K562 (cell line): ENCODE measurements around the gene NME2. TPM values are rescaled to one million over a fixed set of nuclear protein-coding genes. Genes with fewer than 3 reads are reported as not detected.
A peak's percentile ranks its signal among the peaks of the same experiment; 100 is the strongest.

Experiments used
- ATAC-seq: fragments of 200-7000 bp; cut with Tn5 transposase; 3 replicates; pipeline ENCODE4 v1.9.1; 2020; ENCODE audit warnings: moderate library complexity
- BruUV-seq: library from RNA; stranded (reverse); fragments of 400-500 nt; replicated peaks from 2 replicates; lab custom pipeline; 2021; lab: Mats Ljungman, UMichigan
- CTCF ChIA-PET: fragments of 300-600 bp; formaldehyde crosslinking; extraction: SDS; loops from one replicate; lab custom pipeline; 2021; ENCODE audit warnings: low intra/inter-chr PET ratio; lab: Yijun Ruan, JAX
- POLR2A ChIA-PET: fragments of 300-600, 350-650 bp; sonication (Branson Sonifier 250); formaldehyde crosslinking; extraction: SDS; loops from one replicate; lab custom pipeline; 2021; ENCODE audit warnings: antibody characterized with exemption, inconsistent platforms; lab: Yijun Ruan, JAX
- DNase-seq, 4 experiments: peaks; one replicate each; pipeline versions ENCODE4 v3.0.0 to v3.0.0-alpha.2; 2011 to 2018; ENCODE audit warnings: low spot score in 3 of 4, mixed read lengths in 3 of 4; ENCODE audit errors: extremely low read depth in 1 of 4
- FAIRE-seq: peaks from 2 replicates; lab custom pipeline; 2011; peaks lifted over from hg19 to GRCh38; lab: Jason Lieb, UNC
- H2AFZ ChIP-seq: 2 replicates; pipeline ENCODE4 v1.6.0; 2011; ENCODE audit warnings: low read depth, low read length, control low read depth, inconsistent platforms
- H3K27ac ChIP-seq: fragments of 200-600 bp; 3 replicates; pipeline ENCODE4 v1.8.0; 2011; ENCODE audit warnings: low read depth, mild to moderate bottlenecking, control low read depth, inconsistent platforms, low read length, moderate library complexity, mixed read lengths; ENCODE audit errors: extremely low read depth
- H3K27me3 ChIP-seq, 2 experiments: fragments of 300-600 bp in 1 of 2; 2 replicates in 1 of 2; 3 replicates in 1 of 2; pipeline versions ENCODE4 v1.6.0 to v1.8.0; 2011; ENCODE audit warnings: inconsistent platforms in 2 of 2, low read length in 2 of 2, mild to moderate bottlenecking in 1 of 2, mixed read lengths in 1 of 2, moderate library complexity in 1 of 2; ENCODE audit not compliant: control insufficient read depth in 2 of 2, insufficient read depth in 2 of 2
- H3K36me3 ChIP-seq: fragments of 300-600 bp; 3 replicates; pipeline ENCODE4 v1.8.0; 2011; ENCODE audit warnings: mild to moderate bottlenecking, low read length, inconsistent platforms; ENCODE audit not compliant: control insufficient read depth, insufficient read depth
- H3K4me1 ChIP-seq, 2 experiments: fragments of 200-600 bp in 1 of 2; replicated peaks in 1 of 2; 2 replicates in 1 of 2; 3 replicates in 1 of 2; pipeline versions ENCODE4 v1.5.1 to v1.8.0; 2011; ENCODE audit warnings: inconsistent platforms in 2 of 2, low read length in 2 of 2, mild to moderate bottlenecking in 1 of 2, mixed read lengths in 1 of 2, moderate library complexity in 1 of 2; ENCODE audit not compliant: control insufficient read depth in 2 of 2, insufficient read depth in 2 of 2
- H3K4me2 ChIP-seq: 2 replicates; pipeline ENCODE4 v1.6.1; 2011; ENCODE audit warnings: low read length, control low read depth, inconsistent platforms, mixed read lengths; ENCODE audit not compliant: insufficient read depth
- H3K4me3 ChIP-seq: fragments of 200-600 bp; sonication (generic), shearing (Covaris generic); 2 replicates; pipeline ENCODE4 v1.5.1; 2016; ENCODE audit warnings: control low read depth, inconsistent platforms
- H3K79me2 ChIP-seq: fragments of 200-600 bp; 3 replicates; pipeline ENCODE4 v1.8.0; 2011; ENCODE audit warnings: low read length, inconsistent platforms; ENCODE audit not compliant: control insufficient read depth, insufficient read depth
- H3K9ac ChIP-seq, 2 experiments: 2 replicates each; pipeline versions ENCODE4 v1.6.0 to v1.6.1; 2011; ENCODE audit warnings: low read depth in 2 of 2, low read length in 2 of 2, control low read depth in 1 of 2, inconsistent platforms in 1 of 2, mild to moderate bottlenecking in 1 of 2, mixed read lengths in 1 of 2; ENCODE audit not compliant: insufficient read depth in 1 of 2
- H3K9me1 ChIP-seq: one replicate; pipeline ENCODE4 v1.6.0; 2011; ENCODE audit warnings: inconsistent platforms, mild to moderate bottlenecking, low read length, moderate library complexity; ENCODE audit not compliant: control insufficient read depth, insufficient read depth
- H3K9me3 ChIP-seq: replicated peaks from 2 replicates; pipeline ENCODE4 v1.5.1; 2011; ENCODE audit warnings: low read depth, low read length, inconsistent platforms; ENCODE audit not compliant: control insufficient read depth, insufficient read depth
- H4K20me1 ChIP-seq: replicated peaks from 2 replicates; pipeline ENCODE4 v1.6.1; 2011; ENCODE audit warnings: low read length, inconsistent platforms, mixed read lengths; ENCODE audit not compliant: control insufficient read depth, insufficient read depth
- C11orf30 ChIP-seq: fragments of 450-650 bp; IDR thresholded peaks from 2 replicates; pipeline ENCODE4 v1.6.1; 2016; ENCODE audit warnings: low read depth, mild to moderate bottlenecking
- ELF4 ChIP-seq: fragments of 450-650 bp; formaldehyde crosslinking; IDR thresholded peaks from 2 replicates; pipeline ENCODE4 v1.4.0; 2022; ENCODE audit warnings: missing genetic modification characterization
- ESRRB ChIP-seq: fragments of 250-450 bp; sonication (Bioruptor Pico); IDR thresholded peaks from 2 replicates; pipeline ENCODE4 v1.5.0; 2020; ENCODE audit warnings: mild to moderate bottlenecking, moderate library complexity, borderline replicate concordance
- HIVEP1 ChIP-seq: fragments of 250-450 bp; sonication (Bioruptor Pico); IDR thresholded peaks from 2 replicates; pipeline ENCODE4 v1.4.0; 2020; ENCODE audit warnings: mild to moderate bottlenecking
- HSF4 ChIP-seq: fragments of 250-450 bp; sonication (Bioruptor Pico); IDR thresholded peaks from 2 replicates; pipeline ENCODE4 v2.1.2; 2022; ENCODE audit warnings: mild to moderate bottlenecking, moderate library complexity, borderline replicate concordance
- KDM1A ChIP-seq, 2 experiments: fragments of 450-650 bp; IDR thresholded peaks; 2 replicates each; pipeline ENCODE4 v1.6.1; 2016; ENCODE audit warnings: mild to moderate bottlenecking in 2 of 2
- KDM4B ChIP-seq, 2 experiments: fragments of 450-650 bp in 1 of 2; sonication (generic) in 1 of 2; IDR thresholded peaks; 2 replicates each; pipeline ENCODE4 v1.6.1; 2016 to 2017; ENCODE audit warnings: borderline replicate concordance in 2 of 2, antibody characterized with exemption in 1 of 2, low read depth in 1 of 2, mild to moderate bottlenecking in 1 of 2
- MIER1 ChIP-seq: fragments of 450-650 bp; IDR thresholded peaks from 2 replicates; pipeline ENCODE4 v1.6.1; 2016; ENCODE audit warnings: antibody characterized with exemption, mild to moderate bottlenecking, low read depth
- NFIX ChIP-seq: fragments of 250-450 bp; sonication (Bioruptor Pico); IDR thresholded peaks from 2 replicates; pipeline ENCODE4 v1.4.0; 2020; ENCODE audit warnings: low read depth, mild to moderate bottlenecking, moderate library complexity
- NR2F6 ChIP-seq: fragments of 450-650 bp; formaldehyde crosslinking; IDR thresholded peaks from 2 replicates; pipeline ENCODE4 v1.4.0; 2020; ENCODE audit warnings: mild to moderate bottlenecking
- PHF21A ChIP-seq: fragments of 450-650 bp; IDR thresholded peaks from 2 replicates; pipeline ENCODE4 v1.6.1; 2017; ENCODE audit warnings: low read depth, borderline replicate concordance
- PTTG1 ChIP-seq: fragments of 450-650 bp; IDR thresholded peaks from 2 replicates; pipeline ENCODE4 v1.6.1; 2016; ENCODE audit warnings: low read depth, mild to moderate bottlenecking, missing genetic modification characterization, missing compliant biosample characterization
- SMC3 ChIP-seq: conservative IDR thresholded peaks from 2 replicates; pipeline ENCODE4 v1.6.1; 2011; ENCODE audit warnings: low read depth, low read length, improper control_type of control experiment; ENCODE audit not compliant: insufficient read depth
- TAF7 ChIP-seq: fragments of 450-650 bp; IDR thresholded peaks from 2 replicates; pipeline ENCODE4 v1.6.1; 2016; ENCODE audit warnings: missing genetic modification characterization, missing compliant biosample characterization
- ZNF24 ChIP-seq: fragments of 450-650 bp; IDR thresholded peaks from 2 replicates; pipeline ENCODE4 v1.6.1; 2016
- ZNF316 ChIP-seq: fragments of 450-650 bp; IDR thresholded peaks from 2 replicates; pipeline ENCODE4 v1.6.1; 2016
- ZNF57 ChIP-seq: fragments of 450-650 bp; formaldehyde crosslinking; IDR thresholded peaks from 2 replicates; pipeline ENCODE4 v1.4.0; 2020; ENCODE audit warnings: mild to moderate bottlenecking, moderate library complexity
- ZNF707 ChIP-seq: fragments of 250-450 bp; sonication (Bioruptor Pico); conservative IDR thresholded peaks from 2 replicates; pipeline ENCODE4 v1.8.0; 2022; ENCODE audit warnings: inconsistent platforms, mild to moderate bottlenecking, moderate library complexity
- WGBS: fragments of 100-300 bp; shearing (Covaris generic); methylation state at CpG from one replicate; pipeline ENCODE4 v1.1.6; 2016; ENCODE audit warnings: low coverage, mixed read lengths; ENCODE audit not compliant: insufficient coverage; ENCODE audit errors: missing lambda C conversion rate; 5-methylcytosine and 5-hydroxymethylcytosine counted together
- in situ Hi-C: fragments of 300-500 bp; cut with MboI; formaldehyde crosslinking; loops from 4 replicates; pipeline ENCODE4 v1.15.0; 2018; ENCODE audit warnings: inconsistent platforms, mixed read lengths
- intact Hi-C: fragments of 100-400 bp; cut with micrococcal nuclease; formaldehyde crosslinking; loops from 2 replicates; pipeline ENCODE4 v1.14.2; 2022
- polyA plus RNA-seq, 8 experiments: library from polyadenylated mRNA; depleted of rRNA in 4 of 8; stranded (reverse) in 5 of 8; unstranded in 3 of 8; fragments of >200 nt; fragmentation: Nextera tagmentation in 2 of 8; fragmentation: Illumina TruSeq in 1 of 8; extraction: Ambion mirVana in 2 of 8; extraction: Trizol in 1 of 8; gene quantifications; 2 replicates each; pipeline versions ENCODE4 v1.2.1 to v1.2.3, GENCODE V29; 2011 to 2014; ENCODE audit warnings: inconsistent platforms in 1 of 8, missing spikeins in 1 of 8
- total RNA-seq, 7 experiments: library from RNA; depleted of rRNA in 6 of 7; stranded (reverse); fragments of >200 nt in 6 of 7; fragmentation: Illumina TruSeq in 2 of 7; extraction: Trizol in 2 of 7; gene quantifications; 2 replicates each; pipeline versions ENCODE4 v1.2.1 to v1.2.3, GENCODE V29; 2011 to 2021; ENCODE audit warnings: low replicate concordance in 1 of 7
- TF ChIP-seq, protein P1 (sequence below), 2 experiments: fragments of 450-650 bp in 1 of 2; sonication (generic) in 1 of 2; formaldehyde crosslinking; conservative IDR thresholded peaks; 2 replicates each; pipeline versions ENCODE4 v1.4.0 to v1.8.1; 2020 to 2022; ENCODE audit warnings: mild to moderate bottlenecking in 1 of 2, missing genetic modification reagents in 1 of 2
- TF ChIP-seq, protein P2 (sequence below): sonication (generic); formaldehyde crosslinking; IDR thresholded peaks from 2 replicates; pipeline ENCODE4 v1.8.1; 2022; ENCODE audit warnings: missing genetic modification reagents

The NME2 gene
- total and polyA plus RNA-seq, 9 of the 15 experiments (the other 6 are each of a cell fraction or from before 2014, with no cell fraction given): 684 to 1,202 (median 924) TPM

DNA sequence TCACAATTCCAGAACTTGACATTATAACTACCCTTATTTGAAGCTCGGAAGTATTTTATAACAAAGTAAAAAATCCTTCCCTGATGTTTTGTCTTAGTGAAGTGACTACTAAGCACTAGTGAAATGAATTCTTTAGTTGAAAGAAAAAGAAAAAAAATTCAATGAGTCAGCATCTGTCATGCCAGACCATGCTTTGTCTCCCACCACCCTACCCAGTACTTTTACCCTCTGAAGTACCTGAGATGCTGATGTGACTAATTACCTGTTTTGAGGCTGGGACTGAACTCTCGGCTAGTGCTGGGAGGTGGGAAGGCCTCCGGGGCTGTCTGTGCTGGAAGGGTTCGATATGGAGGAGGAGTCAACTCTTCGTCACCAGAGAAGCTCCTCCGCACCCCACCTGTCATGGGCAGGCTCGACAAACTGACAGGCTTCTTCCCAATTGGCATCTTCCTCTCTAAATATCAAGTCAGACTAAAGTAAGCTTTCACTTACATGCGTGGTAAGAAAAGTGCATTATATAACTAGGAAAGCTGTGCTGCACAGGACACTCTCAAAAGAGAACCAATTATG, 19.6 kb downstream of the NME2 start (continued):
- TF ChIP-seq SMC3 (no peak), ZNF707 (CRISPR knock-in tag) (no peak), ELF4 (CRISPR knock-in tag) (no peak), NR2F6 (CRISPR knock-in tag) (no peak), HSF4 (CRISPR knock-in tag) (no peak)

DNA sequence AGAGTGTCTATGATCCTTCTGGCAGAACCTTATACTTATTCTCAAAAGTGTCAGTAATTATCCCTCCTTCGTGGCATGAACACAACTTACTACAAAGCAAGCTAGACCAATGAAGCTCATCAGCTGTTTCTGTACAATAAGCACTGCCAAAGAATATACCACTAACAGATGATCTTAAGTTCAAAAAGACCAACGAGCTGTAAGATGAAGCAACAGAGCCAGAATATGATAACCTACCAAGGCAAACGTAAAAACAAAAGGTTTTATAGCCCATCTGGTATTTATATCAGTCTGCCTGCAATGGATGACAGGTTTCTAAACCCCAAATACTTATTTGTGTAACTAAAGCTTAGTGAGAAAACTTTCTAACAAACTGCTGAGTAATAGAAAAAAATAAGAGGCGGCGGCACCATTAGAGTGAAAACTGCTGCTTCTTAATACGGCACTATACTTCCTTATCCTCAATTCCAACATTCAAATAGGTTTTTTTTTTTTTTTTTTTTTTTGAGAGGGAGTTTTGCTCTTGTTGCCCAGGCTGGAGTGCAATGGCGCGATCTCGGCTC, 22.1 kb downstream of the NME2 start:
- H3K9me3 ChIP-seq: no peaks in the 10 kb centered on the region
- BruUV-seq: no TSS peak
- H3K4me2 ChIP-seq: no peak overlapping the region
- peaks cover 73% of the 10 kb centered on the region for H3K36me3 ChIP-seq
- POLR2A ChIA-PET: interaction anchor here (0.6 to 1.7 kb wide), 4 partner anchors 9 to 1310 kb away, joined by 3 to 4 read pairs (median 4); no protein-coding TSS in a partner anchor
- no peaks in the 10 kb centered on the region for H3K4me1 ChIP-seq
- no peak for DNase-seq
- 85% methylated on average over 6 of the region's 9 CpGs for WGBS
- FAIRE-seq: no peak
- no peak overlapping the region for H3K9ac ChIP-seq
- CTCF ChIA-PET: no interaction called here
- no peaks in the 10 kb centered on the region for H3K79me2 ChIP-seq
- no peaks in the 10 kb centered on the region for H3K27me3 ChIP-seq
- H2AFZ ChIP-seq: no peak overlapping the region
- no peaks in the 10 kb centered on the region for H3K9me1 ChIP-seq
- in situ Hi-C loops: no loop called here
- intact Hi-C loops: no loop called here
- H4K20me1 ChIP-seq: no peaks in the 10 kb centered on the region
- no peak overlapping the region for H3K4me3 ChIP-seq
- no peak overlapping the region for H3K27ac ChIP-seq
- ATAC-seq: no peak
- TF ChIP-seq HIVEP1 (CRISPR knock-in tag) (no peak), NFIX (CRISPR knock-in tag) (no peak), ZNF24 (no peak), KDM1A (IDR thresholded peaks at IDR 0.05) (no peak), ZNF316 (peak; percentile 63), PTTG1 (tag) (no peak), PHF21A (no peak), ESRRB (CRISPR knock-in tag) (no peak), C11orf30 (peak; percentile 52), ZNF57 (CRISPR knock-in tag) (no peak), KDM4B (IDR thresholded peaks at IDR 0.05; ENCODE audit: borderline replicate concordance in 2 of 2, low read depth in 1 of 2) (no peak), TAF7 (no peak), MIER1 (no peak)
- TF ChIP-seq, protein P1, sequence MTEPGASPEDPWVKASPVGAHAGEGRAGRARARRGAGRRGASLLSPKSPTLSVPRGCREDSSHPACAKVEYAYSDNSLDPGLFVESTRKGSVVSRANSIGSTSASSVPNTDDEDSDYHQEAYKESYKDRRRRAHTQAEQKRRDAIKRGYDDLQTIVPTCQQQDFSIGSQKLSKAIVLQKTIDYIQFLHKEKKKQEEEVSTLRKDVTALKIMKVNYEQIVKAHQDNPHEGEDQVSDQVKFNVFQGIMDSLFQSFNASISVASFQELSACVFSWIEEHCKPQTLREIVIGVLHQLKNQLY (CRISPR knock-in tag; conservative IDR thresholded peaks at IDR 0.05): no peak
- TF ChIP-seq, protein P2, sequence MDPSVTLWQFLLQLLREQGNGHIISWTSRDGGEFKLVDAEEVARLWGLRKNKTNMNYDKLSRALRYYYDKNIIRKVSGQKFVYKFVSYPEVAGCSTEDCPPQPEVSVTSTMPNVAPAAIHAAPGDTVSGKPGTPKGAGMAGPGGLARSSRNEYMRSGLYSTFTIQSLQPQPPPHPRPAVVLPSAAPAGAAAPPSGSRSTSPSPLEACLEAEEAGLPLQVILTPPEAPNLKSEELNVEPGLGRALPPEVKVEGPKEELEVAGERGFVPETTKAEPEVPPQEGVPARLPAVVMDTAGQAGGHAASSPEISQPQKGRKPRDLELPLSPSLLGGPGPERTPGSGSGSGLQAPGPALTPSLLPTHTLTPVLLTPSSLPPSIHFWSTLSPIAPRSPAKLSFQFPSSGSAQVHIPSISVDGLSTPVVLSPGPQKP (CRISPR knock-in tag): no peak
